ENCODE results near the gene DNAJC7.

DNA sequence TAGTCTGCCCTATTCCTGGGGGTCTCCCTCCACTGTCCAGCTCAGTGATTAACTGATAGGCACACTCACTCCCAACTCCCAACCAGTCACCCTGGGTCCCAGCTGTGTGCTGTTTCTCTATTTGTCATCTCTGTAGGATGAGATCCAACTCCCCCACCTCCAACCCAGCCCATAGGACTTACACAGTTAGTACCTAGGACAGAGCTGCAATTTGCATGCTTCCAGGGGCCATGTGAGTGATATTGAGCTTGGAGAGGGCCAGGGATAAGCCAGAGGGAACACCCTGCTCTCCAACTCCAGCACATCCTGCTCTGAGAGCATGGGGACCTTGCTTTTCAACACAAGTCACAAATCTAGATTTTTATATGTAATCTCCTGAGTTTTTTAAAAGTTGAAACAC, 24.4 kb upstream of the DNAJC7 start:
- TF ChIP-seq, protein P1, sequence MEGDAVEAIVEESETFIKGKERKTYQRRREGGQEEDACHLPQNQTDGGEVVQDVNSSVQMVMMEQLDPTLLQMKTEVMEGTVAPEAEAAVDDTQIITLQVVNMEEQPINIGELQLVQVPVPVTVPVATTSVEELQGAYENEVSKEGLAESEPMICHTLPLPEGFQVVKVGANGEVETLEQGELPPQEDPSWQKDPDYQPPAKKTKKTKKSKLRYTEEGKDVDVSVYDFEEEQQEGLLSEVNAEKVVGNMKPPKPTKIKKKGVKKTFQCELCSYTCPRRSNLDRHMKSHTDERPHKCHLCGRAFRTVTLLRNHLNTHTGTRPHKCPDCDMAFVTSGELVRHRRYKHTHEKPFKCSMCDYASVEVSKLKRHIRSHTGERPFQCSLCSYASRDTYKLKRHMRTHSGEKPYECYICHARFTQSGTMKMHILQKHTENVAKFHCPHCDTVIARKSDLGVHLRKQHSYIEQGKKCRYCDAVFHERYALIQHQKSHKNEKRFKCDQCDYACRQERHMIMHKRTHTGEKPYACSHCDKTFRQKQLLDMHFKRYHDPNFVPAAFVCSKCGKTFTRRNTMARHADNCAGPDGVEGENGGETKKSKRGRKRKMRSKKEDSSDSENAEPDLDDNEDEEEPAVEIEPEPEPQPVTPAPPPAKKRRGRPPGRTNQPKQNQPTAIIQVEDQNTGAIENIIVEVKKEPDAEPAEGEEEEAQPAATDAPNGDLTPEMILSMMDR (IDR thresholded peaks at IDR 0.05) = no peak
- no peak for TF ChIP-seq TCF7L2 (IDR thresholded peaks at IDR 0.05; ENCODE audit: low read depth, low read length)
